Osteoblast (primary cell): Measurements from ENCODE around the gene PPFIBP2. TPM values are rescaled to one million over a fixed set of nuclear protein-coding genes. Genes with fewer than 3 reads are reported as not detected.

Source experiments
- DNase-seq: peaks from one replicate; pipeline ENCODE4 v3.0.0; 2011; ENCODE audit warnings: low spot score, mixed read lengths; ENCODE audit not compliant: insufficient read length; ENCODE audit errors: missing footprints
- H2AFZ ChIP-seq: 2 replicates; pipeline ENCODE4 v1.6.0; 2011; ENCODE audit warnings: mild to moderate bottlenecking, low read length
- H3K27ac ChIP-seq: 2 replicates; pipeline ENCODE4 v1.5.1; 2011; ENCODE audit warnings: mild to moderate bottlenecking, low read depth, low read length, moderate library complexity
- H3K27me3 ChIP-seq: 2 replicates; pipeline ENCODE4 v1.6.0; 2012; ENCODE audit warnings: mild to moderate bottlenecking, control low read depth, inconsistent platforms, low read length, moderate library complexity; ENCODE audit not compliant: insufficient read depth
- H3K36me3 ChIP-seq: 2 replicates; pipeline ENCODE4 v1.5.1; 2011; ENCODE audit warnings: mild to moderate bottlenecking, low read length, control low read depth, moderate library complexity; ENCODE audit not compliant: insufficient read depth
- H3K4me1 ChIP-seq: 2 replicates; pipeline ENCODE4 v1.5.1; 2011; ENCODE audit warnings: mild to moderate bottlenecking, low read length, control low read depth, moderate library complexity; ENCODE audit not compliant: insufficient read depth
- H3K4me2 ChIP-seq: 2 replicates; pipeline ENCODE4 v1.6.0; 2011; ENCODE audit warnings: mild to moderate bottlenecking, low read length; ENCODE audit not compliant: insufficient read depth
- H3K4me3 ChIP-seq: fragments of 200-600 bp; sonication (generic); 3 replicates; pipeline ENCODE4 v1.5.1; 2012; ENCODE audit warnings: mild to moderate bottlenecking, low read length, inconsistent platforms; ENCODE audit not compliant: insufficient read depth
- H3K79me2 ChIP-seq: 2 replicates; pipeline ENCODE4 v1.6.0; 2012; ENCODE audit warnings: mild to moderate bottlenecking, low read length, control low read depth, inconsistent platforms; ENCODE audit not compliant: insufficient read depth
- H3K9me3 ChIP-seq: 2 replicates; pipeline ENCODE4 v1.5.1; 2011; ENCODE audit warnings: low read depth, low read length, control low read depth
- H4K20me1 ChIP-seq: 2 replicates; pipeline ENCODE4 v1.6.0; 2012; ENCODE audit warnings: mild to moderate bottlenecking, low read length, control low read depth; ENCODE audit not compliant: insufficient read depth
- total RNA-seq: library from RNA; depleted of rRNA; stranded (reverse); fragments of >200 nt; gene quantifications from 2 replicates; pipeline ENCODE4 v1.2.3, GENCODE V29; 2012
- TF ChIP-seq, protein P1 (sequence below): IDR thresholded peaks from 2 replicates; pipeline ENCODE4 v1.5.1; 2011; ENCODE audit warnings: mild to moderate bottlenecking, low read depth, low read length, moderate library complexity; ENCODE audit errors: extremely low read depth

PPFIBP2 gene
- total RNA-seq, 1 donor = 25.0 TPM

DNA sequence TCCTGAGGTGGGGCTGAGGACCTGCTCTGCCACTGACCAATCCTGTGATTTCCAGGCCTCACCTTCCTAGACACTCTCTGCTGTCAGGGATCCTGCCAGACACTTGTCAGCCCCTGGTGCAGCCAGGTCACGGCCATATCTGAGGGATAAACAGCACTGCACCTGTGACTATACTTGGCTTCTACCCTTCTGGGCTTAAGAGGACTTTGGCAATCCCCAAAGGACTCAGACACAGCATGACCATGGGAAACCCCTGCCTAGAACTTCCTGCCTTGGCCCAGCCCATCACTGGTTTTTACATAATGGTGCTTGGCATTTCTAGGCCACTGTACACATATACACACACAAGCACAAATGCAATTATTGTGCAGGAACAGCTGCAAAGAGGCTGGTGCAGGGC, 40.1 kb upstream of the PPFIBP2 start:
- H3K9me3 ChIP-seq = no peaks in the 10 kb centered on the region
- H3K27ac ChIP-seq = no peak overlapping the region
- no peak overlapping the region for H3K4me2 ChIP-seq
- H3K36me3 ChIP-seq = no peaks in the 10 kb centered on the region
- no peaks in the 10 kb centered on the region for H3K79me2 ChIP-seq
- H2AFZ ChIP-seq = no peak overlapping the region
- no peaks in the 10 kb centered on the region for H4K20me1 ChIP-seq
- DNase-seq = no peak
- H3K4me3 ChIP-seq = no peak overlapping the region
- H3K27me3 ChIP-seq = no peaks in the 10 kb centered on the region
- no peaks in the 10 kb centered on the region for H3K4me1 ChIP-seq
- TF ChIP-seq, protein P1, sequence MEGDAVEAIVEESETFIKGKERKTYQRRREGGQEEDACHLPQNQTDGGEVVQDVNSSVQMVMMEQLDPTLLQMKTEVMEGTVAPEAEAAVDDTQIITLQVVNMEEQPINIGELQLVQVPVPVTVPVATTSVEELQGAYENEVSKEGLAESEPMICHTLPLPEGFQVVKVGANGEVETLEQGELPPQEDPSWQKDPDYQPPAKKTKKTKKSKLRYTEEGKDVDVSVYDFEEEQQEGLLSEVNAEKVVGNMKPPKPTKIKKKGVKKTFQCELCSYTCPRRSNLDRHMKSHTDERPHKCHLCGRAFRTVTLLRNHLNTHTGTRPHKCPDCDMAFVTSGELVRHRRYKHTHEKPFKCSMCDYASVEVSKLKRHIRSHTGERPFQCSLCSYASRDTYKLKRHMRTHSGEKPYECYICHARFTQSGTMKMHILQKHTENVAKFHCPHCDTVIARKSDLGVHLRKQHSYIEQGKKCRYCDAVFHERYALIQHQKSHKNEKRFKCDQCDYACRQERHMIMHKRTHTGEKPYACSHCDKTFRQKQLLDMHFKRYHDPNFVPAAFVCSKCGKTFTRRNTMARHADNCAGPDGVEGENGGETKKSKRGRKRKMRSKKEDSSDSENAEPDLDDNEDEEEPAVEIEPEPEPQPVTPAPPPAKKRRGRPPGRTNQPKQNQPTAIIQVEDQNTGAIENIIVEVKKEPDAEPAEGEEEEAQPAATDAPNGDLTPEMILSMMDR = no peak

DNA sequence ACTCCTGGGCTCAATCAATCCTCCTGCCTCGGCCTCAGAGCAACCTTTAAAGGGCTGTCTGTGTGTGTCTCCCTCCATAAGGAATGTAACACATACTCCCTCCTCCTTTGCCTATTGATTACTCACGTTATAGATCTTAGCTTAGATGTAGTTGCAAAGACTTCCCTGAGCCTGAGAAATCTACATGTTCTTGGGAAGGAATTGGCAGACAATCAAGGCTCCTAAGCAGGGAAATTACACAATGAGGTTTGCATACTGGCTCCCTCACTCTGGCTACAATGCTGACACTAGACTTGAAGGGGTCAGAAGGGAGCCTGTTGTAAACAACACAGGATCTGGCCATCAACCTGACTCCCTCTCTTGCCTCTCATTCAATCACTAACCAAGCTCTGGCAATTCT, 33.7 kb upstream of the PPFIBP2 start:
- H3K4me3 ChIP-seq = no peak overlapping the region
- TF ChIP-seq, protein P1 = no peak
- H3K4me1 ChIP-seq = no peaks in the 10 kb centered on the region
- no peak overlapping the region for H2AFZ ChIP-seq
- no peaks in the 10 kb centered on the region for H3K27me3 ChIP-seq
- H3K79me2 ChIP-seq = no peaks in the 10 kb centered on the region
- H3K36me3 ChIP-seq = no peaks in the 10 kb centered on the region
- no peak for DNase-seq
- no peaks in the 10 kb centered on the region for H3K9me3 ChIP-seq
- no peak overlapping the region for H3K27ac ChIP-seq
- no peaks in the 10 kb centered on the region for H4K20me1 ChIP-seq
- H3K4me2 ChIP-seq = no peak overlapping the region

DNA sequence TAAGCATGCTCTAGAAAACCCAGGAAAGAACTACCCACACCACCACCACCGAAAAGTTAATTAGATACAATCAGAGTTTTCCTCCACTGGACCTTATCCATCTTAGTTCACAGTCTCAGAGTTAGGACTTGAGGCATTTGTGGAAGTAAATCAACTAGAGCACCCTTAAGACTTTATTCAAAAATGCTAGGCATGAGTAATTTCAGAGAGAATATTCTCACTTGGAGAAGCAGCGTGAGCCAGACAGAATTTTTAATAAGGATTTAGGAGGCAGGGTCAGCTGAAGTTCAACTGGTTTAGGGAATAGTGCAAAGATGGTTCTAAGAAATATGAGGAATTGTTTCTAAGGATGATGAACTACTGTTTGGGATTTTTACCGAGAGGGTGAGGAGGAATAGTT, 29.7 kb upstream of the PPFIBP2 start:
- Histone ChIP-seq H3K36me3 (no peaks in the 10 kb centered on the region), H3K27ac (no peak overlapping the region), H3K4me2 (no peak overlapping the region), H3K4me3 (no peak overlapping the region), H3K9me3 (no peaks in the 10 kb centered on the region), H3K27me3 (no peaks in the 10 kb centered on the region), H2AFZ (no peak overlapping the region), H3K79me2 (no peaks in the 10 kb centered on the region), H4K20me1 (no peaks in the 10 kb centered on the region), H3K4me1 (no peaks in the 10 kb centered on the region)
- no peak for DNase-seq
- TF ChIP-seq, protein P1 = no peak

DNA sequence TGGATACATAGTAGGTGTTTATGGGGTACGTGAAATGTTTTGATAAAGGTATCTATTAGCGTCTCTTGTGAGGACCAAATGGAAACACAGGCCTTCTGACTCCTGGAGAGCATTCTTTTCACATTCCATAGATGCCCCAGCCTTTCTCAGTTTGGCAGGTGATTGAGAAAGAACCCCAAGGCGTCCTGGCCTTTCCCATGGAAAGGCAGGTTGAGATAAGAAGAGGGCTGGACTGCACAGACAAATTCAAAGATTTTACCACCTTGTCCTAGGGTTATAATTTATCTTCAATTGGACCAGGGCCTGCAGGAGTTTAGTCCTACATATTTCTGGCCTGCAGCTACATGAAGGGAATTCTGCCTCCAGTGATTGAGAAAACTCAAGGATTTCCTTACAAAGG, 29.2 kb upstream of the PPFIBP2 start:
- H3K4me2 ChIP-seq = no peak overlapping the region
- no peaks in the 10 kb centered on the region for H4K20me1 ChIP-seq
- H3K79me2 ChIP-seq = no peaks in the 10 kb centered on the region
- H3K36me3 ChIP-seq = no peaks in the 10 kb centered on the region
- DNase-seq = no peak
- TF ChIP-seq, protein P1 = no peak
- H3K27ac ChIP-seq = no peak overlapping the region
- no peaks in the 10 kb centered on the region for H3K27me3 ChIP-seq
- no peaks in the 10 kb centered on the region for H3K4me1 ChIP-seq
- H3K9me3 ChIP-seq = no peaks in the 10 kb centered on the region
- H2AFZ ChIP-seq = no peak overlapping the region
- H3K4me3 ChIP-seq = no peak overlapping the region
